Small intestine (tissue), 4 donors: Measurements from ENCODE around the gene NEMP1. TPM values are rescaled to one million over a fixed set of nuclear protein-coding genes. Genes with fewer than 3 reads are reported as not detected.

Source experiments
- polyA plus RNA-seq, 4 donors: library from polyadenylated mRNA; stranded (reverse) in 3 of 4; unstranded in 1 of 4; fragments of 200-250 nt in 3 of 4; fragments of 120-200 nt in 1 of 4; gene quantifications; one replicate each; pipeline versions ENCODE4 v1.2.1 to v1.2.3, GENCODE V29; 2013
- donor health status: healthy with polysubstance abuse.
- donor health status: Bipolar disorder and iron deficiency.
- donor health status: healthy.

NEMP1 gene
- polyA plus RNA-seq, 4 donors: 0.45 to 11.6 (median 2.1) TPM

Other genes with a start within 250 kb of the NEMP1 start
- gene SDR9C7, start 144.4 kb downstream of the NEMP1 start, polyA plus RNA-seq: not detected
- gene RDH16, start 121.2 kb downstream of the NEMP1 start, polyA plus RNA-seq: under 1 TPM in 2 of 4 donors, not detected in 2; 0.12 to 0.30 TPM
- gene ZBTB39, start 72.2 kb downstream of the NEMP1 start, polyA plus RNA-seq: 1 to 10 TPM in 3 of 4 donors, under 1 TPM in 1; 0.81 to 6.5 (median 1.8) TPM
- 1 to 10 TPM; 3.4 to 8.9 (median 5.6) TPM for gene TAC3, start 62.3 kb downstream of the NEMP1 start, polyA plus RNA-seq
- gene MYO1A, start 28.7 kb downstream of the NEMP1 start, polyA plus RNA-seq: 100 to 1,000 TPM; 202 to 971 (median 563) TPM
- gene NAB2, start 10.3 kb upstream of the NEMP1 start, polyA plus RNA-seq: 10 to 100 TPM; 11.4 to 23.1 (median 18.1) TPM
- gene STAT6, start 32.6 kb upstream of the NEMP1 start, polyA plus RNA-seq: 100 to 1,000 TPM; 117 to 842 (median 344) TPM
- gene LRP1, start 49.7 kb upstream of the NEMP1 start, polyA plus RNA-seq: 10 to 100 TPM; 24.3 to 55.3 (median 41.6) TPM
- 1 to 10 TPM in 1 of 4 donors, under 1 TPM in 1, not detected in 2; 0.15 to 1.1 TPM for gene LRP1-AS, start 68.8 kb upstream of the NEMP1 start, polyA plus RNA-seq
- under 1 TPM in 2 of 4 donors, not detected in 2; 0.10 to 0.27 TPM for gene NXPH4, start 138.0 kb upstream of the NEMP1 start, polyA plus RNA-seq
- 100 to 1,000 TPM in 1 of 4 donors, 10 to 100 TPM in 3; 22.8 to 150 (median 51.5) TPM for gene SHMT2, start 150.9 kb upstream of the NEMP1 start, polyA plus RNA-seq
- 1 to 10 TPM; 1.1 to 3.8 (median 3.4) TPM for gene STAC3, start 172.4 kb upstream of the NEMP1 start, polyA plus RNA-seq